ENCODE results near the gene CDS1.

The CDS1 gene

GRCh38 chr4:84697615-84698201 lies 114.8 kb downstream of the CDS1 start:
- H3K4me1 ChIP-seq (ENCODE audit: control insufficient read depth, insufficient read depth, low read length), result no peaks in the 10 kb centered on the region
- no peaks in the 10 kb centered on the region for H3K36me3 ChIP-seq (ENCODE audit: control insufficient read depth, insufficient read depth, low read length)
- no peak overlapping the region for H3K9ac ChIP-seq (ENCODE audit: low read length)
- no peaks in the 10 kb centered on the region for H3K9me3 ChIP-seq (ENCODE audit: control insufficient read depth, low read length)
- H3K4me3 ChIP-seq (ENCODE audit: low read length), result no peak overlapping the region
- no peaks in the 10 kb centered on the region for H3K27me3 ChIP-seq (ENCODE audit: control insufficient read depth, insufficient read depth, low read length)

GRCh38 chr4:84699001-84699671 lies 116.2 kb downstream of the CDS1 start:
- Histone ChIP-seq H3K4me3 (ENCODE audit: low read length) (no peak overlapping the region), H3K9ac (ENCODE audit: low read length) (no peak overlapping the region), H3K36me3 (ENCODE audit: control insufficient read depth, insufficient read depth, low read length) (no peaks in the 10 kb centered on the region), H3K9me3 (ENCODE audit: control insufficient read depth, low read length) (no peaks in the 10 kb centered on the region), H3K4me1 (ENCODE audit: control insufficient read depth, insufficient read depth, low read length) (no peaks in the 10 kb centered on the region), H3K27me3 (ENCODE audit: control insufficient read depth, insufficient read depth, low read length) (no peaks in the 10 kb centered on the region)

Measured in mucosa of stomach (tissue), 1 donor.